Measurements from ENCODE around the gene RNF112.

DNA sequence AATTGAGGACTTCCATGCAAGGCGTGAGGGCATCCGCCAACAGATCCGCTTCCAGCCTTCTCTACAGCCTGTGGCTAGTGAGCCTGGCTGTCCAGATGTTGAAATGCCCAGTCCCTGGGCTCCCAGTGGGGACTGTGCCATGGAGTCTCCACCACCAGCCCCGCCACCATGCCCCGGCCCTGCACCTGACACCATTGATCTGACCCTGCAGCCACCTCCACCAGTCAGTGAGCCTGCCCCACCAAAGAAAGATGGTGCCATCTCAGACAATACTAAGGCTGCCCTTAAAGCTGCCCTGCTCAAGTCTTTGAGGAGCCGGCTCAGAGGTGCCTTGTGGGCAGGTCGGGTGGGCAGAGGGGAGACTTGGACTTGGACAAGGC is 29.7 kb upstream of the RNF112 start:
- TF ChIP-seq, protein P1, sequence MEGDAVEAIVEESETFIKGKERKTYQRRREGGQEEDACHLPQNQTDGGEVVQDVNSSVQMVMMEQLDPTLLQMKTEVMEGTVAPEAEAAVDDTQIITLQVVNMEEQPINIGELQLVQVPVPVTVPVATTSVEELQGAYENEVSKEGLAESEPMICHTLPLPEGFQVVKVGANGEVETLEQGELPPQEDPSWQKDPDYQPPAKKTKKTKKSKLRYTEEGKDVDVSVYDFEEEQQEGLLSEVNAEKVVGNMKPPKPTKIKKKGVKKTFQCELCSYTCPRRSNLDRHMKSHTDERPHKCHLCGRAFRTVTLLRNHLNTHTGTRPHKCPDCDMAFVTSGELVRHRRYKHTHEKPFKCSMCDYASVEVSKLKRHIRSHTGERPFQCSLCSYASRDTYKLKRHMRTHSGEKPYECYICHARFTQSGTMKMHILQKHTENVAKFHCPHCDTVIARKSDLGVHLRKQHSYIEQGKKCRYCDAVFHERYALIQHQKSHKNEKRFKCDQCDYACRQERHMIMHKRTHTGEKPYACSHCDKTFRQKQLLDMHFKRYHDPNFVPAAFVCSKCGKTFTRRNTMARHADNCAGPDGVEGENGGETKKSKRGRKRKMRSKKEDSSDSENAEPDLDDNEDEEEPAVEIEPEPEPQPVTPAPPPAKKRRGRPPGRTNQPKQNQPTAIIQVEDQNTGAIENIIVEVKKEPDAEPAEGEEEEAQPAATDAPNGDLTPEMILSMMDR (conservative IDR thresholded peaks at IDR 0.05; ENCODE audit: low read depth, low read length), result no peak
- no peak for TF ChIP-seq EZH2 (IDR thresholded peaks at IDR 0.05; ENCODE audit: low read length, unreplicated experiment)
